GM21529 (cell line): ENCODE data around the gene EFCAB5.
"Not testable (repeated sequence)": the region's sequence is repeated elsewhere in the genome, so short reads cannot be mapped to it uniquely, and the experiment has no call there.

Source experiments
- ATAC-seq: cut with Tn5 transposase; IDR thresholded peaks from one replicate; pipeline ENCODE4 v1.9.1; 2021; ENCODE audit not compliant: unreplicated experiment

EFCAB5 gene

GRCh38 chr17:29933379-29933778 lies 8.1 kb upstream of the EFCAB5 start:
- ATAC-seq = no peak

- not testable (repeated sequence) for ATAC-seq
These were observed 5.5 kb upstream of the EFCAB5 start for GRCh38 chr17:29935909-29936308.

- no peak for ATAC-seq
These were observed 4.7 kb upstream of the EFCAB5 start for GRCh38 chr17:29936724-29937123.

GRCh38 chr17:29945281-29945680 lies 3.8 kb downstream of the EFCAB5 start:
- no peak for ATAC-seq

- no peak for ATAC-seq
These were observed 7.2 kb downstream of the EFCAB5 start for GRCh38 chr17:29948448-29949215.

- ATAC-seq = no peak
These were observed 8.3 kb downstream of the EFCAB5 start for GRCh38 chr17:29949696-29950095.

GRCh38 chr17:29954405-29954804 lies 13.0 kb downstream of the EFCAB5 start:
- ATAC-seq = no peak

- ATAC-seq = no peak
These were observed 14.8 kb downstream of the EFCAB5 start for GRCh38 chr17:29956225-29956624.

- ATAC-seq = not testable (repeated sequence)
These were observed 16.1 kb downstream of the EFCAB5 start for GRCh38 chr17:29957488-29957887.

- ATAC-seq = no peak
These were observed 17.7 kb downstream of the EFCAB5 start for GRCh38 chr17:29958947-29959657.

GRCh38 chr17:29959658-29960337 lies 18.4 kb downstream of the EFCAB5 start:
- ATAC-seq = no peak

GRCh38 chr17:29962656-29963055 lies 21.2 kb downstream of the EFCAB5 start:
- ATAC-seq = no peak

GRCh38 chr17:29968271-29968670 lies 26.8 kb downstream of the EFCAB5 start:
- ATAC-seq = no peak

- no peak for ATAC-seq
These were observed 30.8 kb downstream of the EFCAB5 start for GRCh38 chr17:29972277-29972676.

- ATAC-seq = no peak
These were observed 31.6 kb downstream of the EFCAB5 start for GRCh38 chr17:29973005-29973404.

GRCh38 chr17:29977836-29978235 lies 36.4 kb downstream of the EFCAB5 start:
- no peak for ATAC-seq

GRCh38 chr17:29980261-29980660 lies 38.8 kb downstream of the EFCAB5 start:
- ATAC-seq = no peak

GRCh38 chr17:29982991-29983653 lies 41.7 kb downstream of the EFCAB5 start:
- ATAC-seq = no peak

- no peak for ATAC-seq
These were observed 55.0 kb downstream of the EFCAB5 start for GRCh38 chr17:29996458-29996857.

GRCh38 chr17:30000001-30000754 lies 58.7 kb downstream of the EFCAB5 start:
- no peak for ATAC-seq
